HG03095 (cell line): ENCODE measurements around the gene PREX1.

Source experiments
- ATAC-seq: cut with Tn5 transposase; IDR thresholded peaks from one replicate; pipeline ENCODE4 v1.9.1; 2021; ENCODE audit warnings: moderate library complexity; ENCODE audit not compliant: unreplicated experiment

Gene PREX1

GRCh38 chr20:48705240-48706115 is 122.3 kb downstream of the PREX1 start:
- ATAC-seq, result no peak

DNA sequence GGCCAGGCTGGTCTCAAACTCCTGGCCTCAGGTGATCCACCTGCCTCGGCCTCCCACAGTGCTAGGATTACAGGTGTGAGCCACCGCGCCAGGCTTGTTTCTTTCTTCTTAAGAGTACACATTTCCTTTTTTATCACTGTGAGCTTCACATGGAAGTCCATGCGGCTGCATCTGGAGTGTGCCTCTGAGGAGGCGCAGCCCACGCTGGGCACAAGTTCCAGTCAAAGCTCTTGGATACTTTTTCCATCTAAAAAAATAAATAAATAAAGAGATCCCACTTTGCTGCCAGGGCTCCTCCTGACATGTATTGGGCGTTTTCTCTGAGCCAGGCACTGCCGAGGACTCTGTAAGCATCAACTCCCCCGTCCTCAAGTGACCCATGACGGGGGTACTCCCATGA is 123.0 kb downstream of the PREX1 start:
- no peak for ATAC-seq

DNA sequence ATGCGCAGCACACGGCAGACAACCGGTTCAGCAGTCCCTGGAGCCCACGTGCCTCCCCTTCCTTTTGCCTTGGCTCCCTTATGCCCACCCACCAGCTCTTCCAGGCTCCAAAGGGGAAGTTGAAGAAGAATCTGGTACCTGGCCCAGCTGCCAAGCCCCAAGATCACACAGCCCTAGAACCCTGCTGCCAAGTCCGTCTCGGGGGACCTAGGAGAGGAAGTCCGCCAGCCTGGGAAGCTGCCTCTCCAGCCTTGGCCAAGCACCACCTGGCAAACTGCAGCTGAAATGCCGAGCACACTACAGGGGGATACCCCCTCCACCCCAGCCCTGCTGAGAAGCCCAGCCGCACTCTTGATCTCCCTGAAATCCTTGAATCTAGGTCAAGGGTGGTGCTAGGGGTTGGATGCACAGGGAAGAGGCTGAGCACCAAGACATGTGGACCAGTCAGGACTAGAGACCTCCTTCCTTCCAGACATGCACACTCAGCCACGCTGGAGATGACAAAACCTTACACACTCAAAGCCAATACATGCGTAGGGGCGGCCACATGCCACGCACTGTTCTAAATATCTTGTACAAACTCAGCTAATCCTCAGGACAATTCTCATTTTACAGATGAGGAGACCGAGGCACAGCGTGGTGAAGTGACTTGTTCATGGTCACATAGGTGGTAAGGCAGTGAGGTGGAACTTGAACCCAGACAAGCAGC is 124.1 kb downstream of the PREX1 start:
- ATAC-seq, result no peak

DNA sequence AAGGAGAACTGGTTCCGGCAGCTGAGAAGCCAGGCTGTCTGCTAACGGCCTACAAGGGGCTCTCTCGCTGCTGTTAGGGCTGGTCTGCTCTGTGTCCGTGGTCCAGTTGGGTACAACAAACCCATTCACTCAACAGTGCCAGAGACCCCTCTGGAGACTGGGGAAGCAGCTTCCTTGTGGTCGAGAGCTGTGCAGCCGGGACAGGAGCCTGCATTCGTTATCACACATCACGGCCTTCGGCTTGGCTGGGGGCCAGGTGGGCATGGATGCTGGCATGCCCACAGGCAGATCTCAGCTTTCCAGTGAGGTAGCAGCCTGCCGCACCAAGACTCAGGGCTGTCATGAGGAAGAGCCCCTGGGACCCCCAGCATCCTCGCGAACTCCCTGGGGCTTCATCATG is 124.7 kb downstream of the PREX1 start:
- ATAC-seq, result no peak

- ATAC-seq, result no peak
Observed at GRCh38 chr20:48702455-48702913, 125.3 kb downstream of the PREX1 start.

DNA sequence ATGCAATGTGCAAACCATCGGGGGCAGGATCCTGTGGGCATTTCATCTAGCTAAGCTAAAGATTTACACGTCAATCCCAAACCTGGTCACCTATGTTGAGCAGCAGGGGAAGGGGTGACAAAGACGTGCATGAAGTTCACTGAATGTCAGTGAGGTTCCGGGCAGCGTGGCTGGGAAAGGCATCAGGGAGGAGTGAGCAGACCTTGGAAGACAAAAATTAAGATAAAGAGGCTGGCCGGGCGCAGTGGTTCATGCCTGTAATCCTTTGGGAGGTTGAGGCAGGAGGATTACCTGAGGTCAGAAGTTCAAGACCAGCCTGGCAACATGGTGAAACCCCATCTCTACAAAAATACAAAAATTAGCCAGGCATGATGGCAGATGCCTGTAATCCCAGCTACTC is 126.1 kb downstream of the PREX1 start:
- ATAC-seq, result no peak

- ATAC-seq, result no peak
Observed at GRCh38 chr20:48698507-48699267, 129.1 kb downstream of the PREX1 start.

GRCh38 chr20:48697845-48698491 is 129.8 kb downstream of the PREX1 start:
- no peak for ATAC-seq

GRCh38 chr20:48696671-48697070 is 131.1 kb downstream of the PREX1 start:
- ATAC-seq, result no peak

- ATAC-seq, result no peak
Observed at GRCh38 chr20:48695738-48696137, 132.1 kb downstream of the PREX1 start.

GRCh38 chr20:48695255-48695654 is 132.5 kb downstream of the PREX1 start:
- no peak for ATAC-seq

- ATAC-seq, result no peak
Observed at GRCh38 chr20:48694381-48694865, 133.4 kb downstream of the PREX1 start.

- ATAC-seq, result no peak
Observed at GRCh38 chr20:48691523-48691922, 136.3 kb downstream of the PREX1 start.

DNA sequence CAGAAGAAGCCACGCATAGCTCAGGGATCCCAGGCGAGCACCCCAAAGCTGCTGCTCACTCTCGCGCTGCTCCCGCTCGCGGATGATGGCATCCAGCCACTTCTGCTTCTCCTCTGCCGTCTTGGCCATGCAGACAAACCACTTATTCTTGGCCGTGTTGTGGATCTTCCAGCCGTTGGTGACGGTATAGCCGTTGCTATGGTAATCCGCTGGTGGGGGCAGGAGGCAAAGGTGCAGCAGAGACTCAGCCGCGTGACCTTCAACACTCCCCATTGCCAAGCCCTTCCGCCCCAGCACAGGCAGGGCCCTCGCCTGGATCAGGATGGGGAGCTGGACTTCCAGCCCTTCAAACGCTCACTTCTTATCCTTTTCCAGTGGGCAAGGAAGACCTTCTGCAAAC is 136.9 kb downstream of the PREX1 start:
- ATAC-seq, result no peak

GRCh38 chr20:48689874-48690571 is 137.8 kb downstream of the PREX1 start:
- ATAC-seq, result no peak

GRCh38 chr20:48689388-48689787 is 138.4 kb downstream of the PREX1 start:
- no peak for ATAC-seq

DNA sequence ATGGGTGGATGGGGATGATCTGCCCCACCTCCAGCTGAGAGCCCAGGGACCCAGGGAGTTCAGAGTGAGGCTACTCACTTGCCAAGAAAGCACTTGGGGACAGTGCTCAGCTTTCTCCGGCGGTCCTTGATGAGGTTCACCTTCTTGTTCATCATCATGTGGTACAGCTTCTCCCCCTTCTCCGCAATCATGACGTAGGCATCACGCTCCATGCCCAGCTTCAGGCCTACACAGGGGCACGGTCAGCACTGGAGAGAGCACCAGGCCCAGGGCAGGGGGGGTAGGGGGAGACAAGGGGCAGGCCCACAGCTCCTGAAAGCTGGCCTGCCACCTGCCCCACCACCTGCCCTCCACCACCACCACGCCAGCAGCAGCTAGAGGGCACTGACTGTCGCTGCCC is 139.2 kb downstream of the PREX1 start:
- ATAC-seq, result no peak

GRCh38 chr20:48687117-48687800 is 140.5 kb downstream of the PREX1 start:
- no peak for ATAC-seq

- no peak for ATAC-seq
Observed at GRCh38 chr20:48686238-48687116, 141.3 kb downstream of the PREX1 start.
